ENCODE data around the gene C1QTNF4.

DNA sequence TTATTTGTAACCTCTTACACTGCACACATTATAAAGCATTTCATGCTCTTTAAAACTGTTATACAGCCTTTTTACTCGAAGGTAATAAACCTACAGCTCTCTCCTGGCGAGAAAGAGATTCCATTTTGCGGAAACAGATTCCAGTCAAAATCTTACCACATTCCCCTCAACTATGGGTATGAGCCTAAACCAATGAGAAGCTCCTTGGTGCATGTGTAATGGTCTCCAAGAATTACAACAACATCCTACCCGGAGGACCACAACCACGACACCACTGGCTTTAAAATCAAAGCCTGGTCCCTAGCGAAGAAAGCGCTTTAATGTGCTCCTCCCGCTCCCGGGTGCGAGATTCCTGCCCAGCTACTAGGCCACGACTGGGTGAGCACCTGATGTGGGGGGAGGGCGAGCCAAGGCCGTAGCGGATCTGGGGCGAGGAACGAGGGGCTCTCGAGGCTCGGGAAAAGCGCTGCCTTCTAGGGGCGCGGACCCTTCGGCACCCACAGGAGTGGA, 42.1 kb downstream of the C1QTNF4 start:
- no peak for TF ChIP-seq POLR2AphosphoS5 (IDR thresholded peaks at IDR 0.05; ENCODE audit: low read length)
- no peak for TF ChIP-seq EZH2 (IDR thresholded peaks at IDR 0.05; ENCODE audit: borderline replicate concordance, control insufficient read depth, low read depth, low read length)
- TF ChIP-seq ZNF207 (IDR thresholded peaks at IDR 0.05; ENCODE audit: borderline replicate concordance), result no peak
- no peak for TF ChIP-seq RAD21 (IDR thresholded peaks at IDR 0.05; ENCODE audit: insufficient read depth, low read depth, low read length)
- no peak for TF ChIP-seq SREBF1 (IDR thresholded peaks at IDR 0.05; ENCODE audit: low read length)
- TF ChIP-seq NR2F1 (conservative IDR thresholded peaks at IDR 0.05), result no peak
- no peak for TF ChIP-seq SP1 (IDR thresholded peaks at IDR 0.05; ENCODE audit: low read depth, low read length)
- TF ChIP-seq, protein P1, sequence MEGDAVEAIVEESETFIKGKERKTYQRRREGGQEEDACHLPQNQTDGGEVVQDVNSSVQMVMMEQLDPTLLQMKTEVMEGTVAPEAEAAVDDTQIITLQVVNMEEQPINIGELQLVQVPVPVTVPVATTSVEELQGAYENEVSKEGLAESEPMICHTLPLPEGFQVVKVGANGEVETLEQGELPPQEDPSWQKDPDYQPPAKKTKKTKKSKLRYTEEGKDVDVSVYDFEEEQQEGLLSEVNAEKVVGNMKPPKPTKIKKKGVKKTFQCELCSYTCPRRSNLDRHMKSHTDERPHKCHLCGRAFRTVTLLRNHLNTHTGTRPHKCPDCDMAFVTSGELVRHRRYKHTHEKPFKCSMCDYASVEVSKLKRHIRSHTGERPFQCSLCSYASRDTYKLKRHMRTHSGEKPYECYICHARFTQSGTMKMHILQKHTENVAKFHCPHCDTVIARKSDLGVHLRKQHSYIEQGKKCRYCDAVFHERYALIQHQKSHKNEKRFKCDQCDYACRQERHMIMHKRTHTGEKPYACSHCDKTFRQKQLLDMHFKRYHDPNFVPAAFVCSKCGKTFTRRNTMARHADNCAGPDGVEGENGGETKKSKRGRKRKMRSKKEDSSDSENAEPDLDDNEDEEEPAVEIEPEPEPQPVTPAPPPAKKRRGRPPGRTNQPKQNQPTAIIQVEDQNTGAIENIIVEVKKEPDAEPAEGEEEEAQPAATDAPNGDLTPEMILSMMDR (IDR thresholded peaks at IDR 0.05 in 2 of 3, conservative IDR thresholded peaks at IDR 0.05 in 1 of 3; ENCODE audit: control insufficient read depth in 2 of 3, extremely low read depth in 1 of 3, insufficient read depth in 1 of 3, low read depth in 3 of 3, low read length in 3 of 3), result no peak
- TF ChIP-seq, protein P2, sequence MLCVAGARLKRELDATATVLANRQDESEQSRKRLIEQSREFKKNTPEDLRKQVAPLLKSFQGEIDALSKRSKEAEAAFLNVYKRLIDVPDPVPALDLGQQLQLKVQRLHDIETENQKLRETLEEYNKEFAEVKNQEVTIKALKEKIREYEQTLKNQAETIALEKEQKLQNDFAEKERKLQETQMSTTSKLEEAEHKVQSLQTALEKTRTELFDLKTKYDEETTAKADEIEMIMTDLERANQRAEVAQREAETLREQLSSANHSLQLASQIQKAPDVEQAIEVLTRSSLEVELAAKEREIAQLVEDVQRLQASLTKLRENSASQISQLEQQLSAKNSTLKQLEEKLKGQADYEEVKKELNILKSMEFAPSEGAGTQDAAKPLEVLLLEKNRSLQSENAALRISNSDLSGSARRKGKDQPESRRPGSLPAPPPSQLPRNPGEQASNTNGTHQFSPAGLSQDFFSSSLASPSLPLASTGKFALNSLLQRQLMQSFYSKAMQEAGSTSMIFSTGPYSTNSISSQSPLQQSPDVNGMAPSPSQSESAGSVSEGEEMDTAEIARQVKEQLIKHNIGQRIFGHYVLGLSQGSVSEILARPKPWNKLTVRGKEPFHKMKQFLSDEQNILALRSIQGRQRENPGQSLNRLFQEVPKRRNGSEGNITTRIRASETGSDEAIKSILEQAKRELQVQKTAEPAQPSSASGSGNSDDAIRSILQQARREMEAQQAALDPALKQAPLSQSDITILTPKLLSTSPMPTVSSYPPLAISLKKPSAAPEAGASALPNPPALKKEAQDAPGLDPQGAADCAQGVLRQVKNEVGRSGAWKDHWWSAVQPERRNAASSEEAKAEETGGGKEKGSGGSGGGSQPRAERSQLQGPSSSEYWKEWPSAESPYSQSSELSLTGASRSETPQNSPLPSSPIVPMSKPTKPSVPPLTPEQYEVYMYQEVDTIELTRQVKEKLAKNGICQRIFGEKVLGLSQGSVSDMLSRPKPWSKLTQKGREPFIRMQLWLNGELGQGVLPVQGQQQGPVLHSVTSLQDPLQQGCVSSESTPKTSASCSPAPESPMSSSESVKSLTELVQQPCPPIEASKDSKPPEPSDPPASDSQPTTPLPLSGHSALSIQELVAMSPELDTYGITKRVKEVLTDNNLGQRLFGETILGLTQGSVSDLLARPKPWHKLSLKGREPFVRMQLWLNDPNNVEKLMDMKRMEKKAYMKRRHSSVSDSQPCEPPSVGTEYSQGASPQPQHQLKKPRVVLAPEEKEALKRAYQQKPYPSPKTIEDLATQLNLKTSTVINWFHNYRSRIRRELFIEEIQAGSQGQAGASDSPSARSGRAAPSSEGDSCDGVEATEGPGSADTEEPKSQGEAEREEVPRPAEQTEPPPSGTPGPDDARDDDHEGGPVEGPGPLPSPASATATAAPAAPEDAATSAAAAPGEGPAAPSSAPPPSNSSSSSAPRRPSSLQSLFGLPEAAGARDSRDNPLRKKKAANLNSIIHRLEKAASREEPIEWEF (IDR thresholded peaks at IDR 0.05; ENCODE audit: insufficient replicate concordance, low read depth, low read length), result no peak
- TF ChIP-seq MEF2B (IDR thresholded peaks at IDR 0.05; ENCODE audit: partially characterized antibody, poor library complexity, severe bottlenecking), result no peak
- TF ChIP-seq NFYB (IDR thresholded peaks at IDR 0.05; ENCODE audit: insufficient read depth, low read depth, low read length), result no peak
- TF ChIP-seq, protein P3, sequence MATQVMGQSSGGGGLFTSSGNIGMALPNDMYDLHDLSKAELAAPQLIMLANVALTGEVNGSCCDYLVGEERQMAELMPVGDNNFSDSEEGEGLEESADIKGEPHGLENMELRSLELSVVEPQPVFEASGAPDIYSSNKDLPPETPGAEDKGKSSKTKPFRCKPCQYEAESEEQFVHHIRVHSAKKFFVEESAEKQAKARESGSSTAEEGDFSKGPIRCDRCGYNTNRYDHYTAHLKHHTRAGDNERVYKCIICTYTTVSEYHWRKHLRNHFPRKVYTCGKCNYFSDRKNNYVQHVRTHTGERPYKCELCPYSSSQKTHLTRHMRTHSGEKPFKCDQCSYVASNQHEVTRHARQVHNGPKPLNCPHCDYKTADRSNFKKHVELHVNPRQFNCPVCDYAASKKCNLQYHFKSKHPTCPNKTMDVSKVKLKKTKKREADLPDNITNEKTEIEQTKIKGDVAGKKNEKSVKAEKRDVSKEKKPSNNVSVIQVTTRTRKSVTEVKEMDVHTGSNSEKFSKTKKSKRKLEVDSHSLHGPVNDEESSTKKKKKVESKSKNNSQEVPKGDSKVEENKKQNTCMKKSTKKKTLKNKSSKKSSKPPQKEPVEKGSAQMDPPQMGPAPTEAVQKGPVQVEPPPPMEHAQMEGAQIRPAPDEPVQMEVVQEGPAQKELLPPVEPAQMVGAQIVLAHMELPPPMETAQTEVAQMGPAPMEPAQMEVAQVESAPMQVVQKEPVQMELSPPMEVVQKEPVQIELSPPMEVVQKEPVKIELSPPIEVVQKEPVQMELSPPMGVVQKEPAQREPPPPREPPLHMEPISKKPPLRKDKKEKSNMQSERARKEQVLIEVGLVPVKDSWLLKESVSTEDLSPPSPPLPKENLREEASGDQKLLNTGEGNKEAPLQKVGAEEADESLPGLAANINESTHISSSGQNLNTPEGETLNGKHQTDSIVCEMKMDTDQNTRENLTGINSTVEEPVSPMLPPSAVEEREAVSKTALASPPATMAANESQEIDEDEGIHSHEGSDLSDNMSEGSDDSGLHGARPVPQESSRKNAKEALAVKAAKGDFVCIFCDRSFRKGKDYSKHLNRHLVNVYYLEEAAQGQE (IDR thresholded peaks at IDR 0.05; ENCODE audit: low read depth, low read length), result no peak
- TF ChIP-seq FOXM1 (IDR thresholded peaks at IDR 0.05; ENCODE audit: low read depth, low read length), result no peak
